ENCODE measurements around the gene HAUS8.
"Not testable (repeated sequence)": the region's sequence is repeated elsewhere in the genome, so short reads cannot be mapped to it uniquely, and the experiment has no call there.

The HAUS8 gene

DNA sequence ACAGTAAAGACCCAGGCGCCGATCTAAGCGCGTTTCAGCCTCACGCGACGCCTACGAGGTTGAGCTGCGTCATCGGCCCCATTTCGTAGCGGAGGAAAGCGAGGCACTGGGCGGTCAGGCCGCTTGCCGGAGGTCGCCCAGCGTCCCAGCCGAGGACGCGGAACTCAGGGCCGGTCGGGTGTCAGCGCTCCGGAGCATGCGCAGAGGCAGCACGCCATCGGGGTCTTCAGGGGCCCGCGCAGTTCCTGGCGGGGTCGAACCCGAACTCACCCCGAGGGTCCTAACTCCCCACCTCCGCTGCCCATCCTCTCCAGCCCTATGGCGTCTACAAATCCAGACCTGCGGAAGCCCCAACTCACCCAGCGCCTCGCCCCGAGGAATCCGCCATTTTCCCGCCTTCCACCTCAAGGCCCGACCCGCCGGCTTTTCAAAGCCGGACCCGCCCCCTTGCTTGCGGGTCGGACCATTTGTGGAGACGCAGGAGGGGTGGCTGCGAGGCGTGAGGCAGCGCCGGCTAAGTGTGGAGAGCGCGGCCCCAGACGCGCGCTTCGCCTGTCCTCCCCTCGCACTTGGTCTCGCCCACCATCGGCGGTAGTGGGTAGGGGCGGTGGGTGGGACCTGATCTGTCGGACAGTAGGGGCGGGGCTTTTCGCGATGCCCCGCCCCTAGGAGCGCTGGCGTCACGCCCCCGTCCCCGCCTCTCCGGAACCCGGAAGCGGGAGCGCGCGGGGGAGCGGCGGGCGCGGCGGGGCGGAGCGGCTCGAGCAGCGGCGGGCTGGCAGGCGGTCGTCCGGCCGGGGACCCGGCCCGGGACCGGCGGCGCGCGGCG is at the start of gene HAUS8, which contains the start of gene MYO9B:
Gene HAUS8 (minus strand): TSS at position 418 of the 829 bp plus-strand sequence. CDS start 30 bp downstream, at position 388.
Gene MYO9B (plus strand): TSS at position 743 of the 829 bp plus-strand sequence. CDS start 25,941 bp downstream, outside the sequence.
- peak; percentile 100 for DNase-seq

- no peak for DNase-seq
Observed at GRCh38 chr19:17124025-17124424, 48.8 kb upstream of the HAUS8 start.

- no peak for DNase-seq
Observed at GRCh38 chr19:17123041-17123440, 47.8 kb upstream of the HAUS8 start.

- peak; percentile 40 for DNase-seq
Observed at GRCh38 chr19:17121736-17122293, 46.6 kb upstream of the HAUS8 start.

- no peak for DNase-seq
Observed at GRCh38 chr19:17118957-17119356, 43.7 kb upstream of the HAUS8 start.

GRCh38 chr19:17116996-17117702 is 41.9 kb upstream of the HAUS8 start:
- no peak for DNase-seq

DNA sequence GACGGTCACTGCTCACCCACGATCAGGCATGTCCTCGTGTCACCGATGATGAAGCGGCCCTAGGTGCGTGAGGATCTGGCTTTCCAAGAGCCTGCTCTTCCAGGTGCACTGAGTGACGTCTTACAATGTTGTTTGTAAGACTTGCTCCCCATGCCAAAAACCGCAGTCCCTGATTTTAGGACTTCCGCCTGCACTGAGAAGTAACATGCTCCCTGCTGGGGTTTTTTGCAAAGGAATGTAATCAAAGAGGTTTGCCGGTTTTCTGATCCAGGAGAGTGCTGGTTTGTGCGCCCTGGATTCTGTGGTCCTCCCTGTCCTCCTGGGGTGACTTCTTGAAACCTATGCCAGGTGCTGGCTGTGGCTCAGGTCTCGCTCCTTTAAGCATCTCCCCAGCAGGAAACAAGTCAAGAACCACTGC is 39.2 kb upstream of the HAUS8 start:
- DNase-seq: no peak

GRCh38 chr19:17113127-17113785 is 38.0 kb upstream of the HAUS8 start:
- DNase-seq: no peak

DNA sequence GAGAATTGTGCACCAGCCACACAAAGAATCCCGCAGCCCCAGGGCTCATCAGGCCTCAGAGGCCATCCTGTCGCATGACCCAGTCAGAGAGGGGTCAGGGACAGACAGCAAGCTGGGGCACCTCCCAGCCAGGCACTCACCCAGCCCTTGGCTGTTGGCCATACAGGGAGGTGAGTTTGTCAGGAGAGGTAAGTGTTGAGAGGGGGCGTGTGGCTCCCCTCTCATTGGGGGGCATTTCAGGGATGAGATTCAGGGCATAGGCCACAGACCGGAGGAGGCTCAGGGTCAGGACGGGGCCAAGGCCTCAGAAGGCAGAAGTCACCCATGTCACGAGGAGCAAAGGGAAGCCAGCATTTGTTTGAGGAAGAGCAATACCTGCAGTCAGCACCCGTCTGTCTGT is 37.4 kb upstream of the HAUS8 start:
- no peak for DNase-seq

DNA sequence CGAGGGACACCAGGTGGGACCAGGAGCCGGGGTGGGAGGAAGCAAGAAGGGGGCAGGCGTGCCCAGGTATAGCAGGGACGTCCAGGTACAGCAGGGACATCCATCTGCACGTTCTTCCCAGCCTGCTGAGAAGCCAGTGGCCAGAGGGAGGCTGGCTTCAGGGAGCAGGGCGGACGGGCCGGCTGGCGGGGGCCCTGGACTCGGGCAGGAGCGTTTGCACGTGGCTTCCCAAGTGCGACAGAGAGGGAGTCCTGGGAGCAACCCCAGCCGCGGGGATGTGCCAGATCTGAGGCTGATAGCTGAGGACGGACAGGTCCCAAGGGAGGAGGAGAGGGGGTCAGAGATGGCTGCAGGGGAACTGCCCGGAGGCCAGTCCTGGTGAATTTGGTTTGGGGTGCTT is 37.0 kb upstream of the HAUS8 start:
- no peak for DNase-seq

DNA sequence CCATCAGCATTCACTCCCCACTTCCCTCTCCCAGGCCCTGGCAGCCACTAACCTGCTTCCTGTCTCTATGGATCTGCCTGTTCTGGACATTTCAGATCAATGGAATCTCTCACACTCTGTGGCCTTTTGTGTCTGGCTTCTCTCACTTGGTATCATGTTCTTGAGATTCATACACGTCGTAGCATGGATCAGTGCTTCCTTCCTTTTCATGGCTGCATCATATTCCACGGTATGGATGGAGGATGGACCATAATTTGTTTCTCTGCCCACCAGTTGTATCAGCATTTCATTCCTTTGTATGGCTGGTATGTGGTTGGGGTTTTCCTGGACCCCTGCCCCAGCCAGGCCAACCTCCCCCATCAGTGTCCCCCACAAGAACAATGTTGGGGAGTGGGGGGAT is 36.5 kb upstream of the HAUS8 start:
- DNase-seq: no peak

GRCh38 chr19:17110599-17110966 is 35.3 kb upstream of the HAUS8 start:
- DNase-seq: no peak

DNA sequence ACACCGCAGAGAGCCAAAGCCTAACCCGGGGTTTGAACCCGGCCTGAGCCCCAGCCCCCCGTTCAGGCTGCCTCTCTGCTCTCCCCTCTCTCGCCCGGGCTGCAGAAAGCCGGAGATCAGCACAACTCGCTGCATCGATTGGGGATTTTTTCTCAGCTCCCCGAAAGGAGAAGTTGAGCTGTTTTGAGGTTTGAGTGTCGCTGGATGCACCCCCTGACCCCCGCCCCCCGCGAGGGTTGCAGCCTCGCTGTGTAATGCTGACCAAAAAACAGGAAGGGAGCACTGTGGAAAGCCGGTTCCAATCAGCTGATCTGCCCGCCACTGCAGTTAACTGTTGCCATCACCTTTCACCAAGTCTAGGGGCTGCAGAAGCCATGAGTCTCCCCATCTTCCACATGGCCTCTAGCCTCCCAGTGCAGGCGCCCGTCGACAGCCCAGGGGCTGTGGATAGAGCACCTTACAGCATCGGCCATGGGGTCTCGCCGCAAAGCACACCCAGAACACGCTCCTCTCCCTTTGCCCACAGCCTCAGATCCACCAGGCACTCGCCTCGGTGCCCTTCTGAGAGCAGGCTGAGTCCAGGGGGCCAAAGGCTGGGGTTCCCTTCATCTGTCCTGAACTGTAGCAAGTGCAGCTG is 34.8 kb upstream of the HAUS8 start:
- DNase-seq: no peak

GRCh38 chr19:17109300-17109699 is 34.0 kb upstream of the HAUS8 start:
- no peak for DNase-seq

DNA sequence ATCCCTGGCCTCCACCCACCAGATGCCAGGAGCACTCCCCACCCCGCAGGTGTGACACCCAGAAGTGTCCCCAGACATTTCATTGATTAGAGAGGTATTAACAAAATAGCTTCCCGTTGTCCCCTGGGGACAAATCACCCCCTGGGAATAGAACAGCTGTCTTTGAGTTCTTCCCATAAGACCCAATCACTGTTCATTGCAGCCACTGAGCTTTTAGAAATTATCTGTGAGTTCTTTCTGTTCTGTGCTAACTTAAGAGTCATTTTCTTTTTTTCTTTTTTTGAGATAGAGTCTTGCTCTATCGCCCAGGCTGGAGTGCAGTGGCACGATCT is 33.2 kb upstream of the HAUS8 start:
- no peak for DNase-seq

- DNase-seq: no peak
Observed at GRCh38 chr19:17107546-17108452, 32.5 kb upstream of the HAUS8 start.

GRCh38 chr19:17106964-17107363 is 31.7 kb upstream of the HAUS8 start:
- DNase-seq: not testable (repeated sequence)

DNA sequence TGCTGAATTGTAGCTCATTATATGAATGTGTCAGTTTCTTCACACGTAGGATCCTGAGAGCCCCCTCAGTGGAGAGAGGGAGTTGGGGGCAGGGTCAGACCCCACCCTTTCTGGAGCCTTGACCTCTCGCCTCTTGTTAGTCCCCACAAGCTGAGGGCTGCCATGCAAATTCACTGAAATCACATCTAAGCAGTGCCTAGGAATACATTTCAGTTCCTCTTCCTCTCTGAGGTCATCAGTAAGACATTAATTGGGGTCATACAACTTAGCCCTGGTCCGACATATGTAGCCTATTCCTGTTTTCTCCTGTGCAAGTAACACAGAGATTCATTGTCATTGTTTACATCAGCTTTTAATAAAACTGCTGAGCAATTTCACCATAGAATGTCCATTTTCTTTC is 30.3 kb upstream of the HAUS8 start:
- no peak for DNase-seq

DNA sequence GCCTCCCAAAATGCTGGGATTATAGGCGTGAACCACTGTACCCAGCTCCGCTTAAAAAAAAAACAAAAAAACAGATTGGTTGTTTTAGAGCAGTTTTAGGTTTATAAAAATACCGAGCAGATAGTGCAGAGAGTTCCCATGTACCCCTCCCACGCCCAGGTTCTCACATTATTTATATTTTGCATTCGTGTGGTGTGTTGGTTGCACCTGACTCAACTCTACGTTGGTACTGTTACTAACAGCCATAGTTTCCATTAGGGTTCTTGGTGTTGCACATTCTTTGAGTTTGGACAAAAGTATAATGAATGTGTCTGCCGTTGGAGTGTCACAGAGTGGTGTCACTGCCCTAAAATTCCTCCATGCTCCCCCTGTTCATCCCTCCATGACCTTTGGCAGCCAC is 29.4 kb upstream of the HAUS8 start:
- DNase-seq: no peak

DNA sequence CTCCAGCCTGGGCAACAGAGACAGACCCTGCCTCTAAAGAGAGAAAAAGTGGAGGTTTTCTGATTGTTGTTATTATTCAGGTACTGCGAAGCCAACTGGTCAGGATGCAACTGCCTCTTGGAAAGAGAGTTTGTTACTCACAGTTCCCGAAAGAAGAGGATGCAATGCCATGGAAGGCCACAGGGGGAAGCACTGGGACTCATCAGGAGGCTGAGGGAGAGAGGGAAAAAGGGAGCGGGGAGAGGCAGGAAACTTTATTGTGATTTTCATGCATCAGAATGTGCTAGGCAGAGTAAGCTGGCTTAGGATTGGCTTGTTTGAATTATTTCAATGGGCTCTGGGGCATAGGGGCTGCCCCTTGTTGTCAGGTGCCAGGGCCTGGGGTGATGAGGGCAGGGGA is 27.9 kb upstream of the HAUS8 start:
- peak; percentile 21 for DNase-seq

- no peak for DNase-seq
Observed at GRCh38 chr19:17101686-17102628, 26.7 kb upstream of the HAUS8 start.

Data from activated CD4-positive, alpha-beta T cell treated with anti-CD3 and anti-CD28 coated beads, Interleukin-2, Interleukin-6, amounts not matched to agents 100 ng/mL and 50 ng/mL, durations not matched to agents 16 hours and 8 hours (primary cell).